HepG2 (cell line): ENCODE results near the gene ERLIN1. TPM values are rescaled to one million over a fixed set of nuclear protein-coding genes. Genes with fewer than 3 reads are reported as not detected.
A peak's percentile ranks its signal among the peaks of the same experiment; 100 is the strongest.

Experiments
- ATAC-seq: fragments of 200-7000 bp; cut with Tn5 transposase; 3 replicates; pipeline ENCODE4 v1.9.1; 2020; ENCODE audit warnings: mild to moderate bottlenecking, moderate library complexity
- BruUV-seq: library from RNA; stranded (reverse); fragments of 400-500 nt; replicated peaks from 2 replicates; lab custom pipeline; 2021; lab: Mats Ljungman, UMichigan
- CTCF ChIA-PET: fragments of 300-600 bp; formaldehyde crosslinking; extraction: SDS; loops from one replicate; lab custom pipeline; 2021; ENCODE audit warnings: low total read pairs, inconsistent platforms, low intra/inter-chr PET ratio; lab: Yijun Ruan, JAX
- POLR2A ChIA-PET: fragments of 350-600 bp; sonication (Branson Sonifier 250); formaldehyde crosslinking; loops from one replicate; lab custom pipeline; 2020; ENCODE audit warnings: antibody characterized with exemption, inconsistent platforms; lab: Yijun Ruan, JAX
- DNase-seq: peaks from one replicate; pipeline ENCODE4 v3.0.0-alpha.2; 2015; ENCODE audit warnings: low spot score
- FAIRE-seq: peaks from 3 replicates; lab custom pipeline; 2011; peaks lifted over from hg19 to GRCh38; lab: Jason Lieb, UNC
- H2AFZ ChIP-seq: one replicate; pipeline ENCODE4 v1.6.1; 2011; ENCODE audit warnings: low read length, inconsistent platforms
- H3K27ac ChIP-seq: fragments of 300-600 bp; 3 replicates; pipeline ENCODE4 v1.8.0; 2011; ENCODE audit warnings: mixed run types, mild to moderate bottlenecking, mixed read lengths, low read length, inconsistent platforms; ENCODE audit not compliant: insufficient read depth; ENCODE audit errors: extremely low read length
- H3K27me3 ChIP-seq, 2 experiments: fragments of 200-600 bp in 1 of 2; 2 replicates in 1 of 2; 3 replicates in 1 of 2; pipeline versions ENCODE4 v1.6.0 to v1.8.0; 2011; ENCODE audit warnings: low read length in 2 of 2, mild to moderate bottlenecking in 2 of 2, moderate library complexity in 2 of 2, inconsistent platforms in 1 of 2; ENCODE audit not compliant: insufficient read depth in 2 of 2, control insufficient read depth in 1 of 2
- H3K36me3 ChIP-seq, 2 experiments: fragments of 200-600 bp in 1 of 2; replicated peaks in 1 of 2; 2 replicates in 1 of 2; 3 replicates in 1 of 2; pipeline versions ENCODE4 v1.5.1 to v1.8.0; 2011; ENCODE audit warnings: low read length in 2 of 2, inconsistent platforms in 1 of 2; ENCODE audit not compliant: insufficient read depth in 2 of 2, control insufficient read depth in 1 of 2
- H3K4me1 ChIP-seq: 2 replicates; pipeline ENCODE4 v1.5.1; 2012; ENCODE audit warnings: low read length, inconsistent platforms; ENCODE audit not compliant: insufficient read depth
- H3K4me2 ChIP-seq: 2 replicates; pipeline ENCODE4 v1.6.0; 2011; ENCODE audit warnings: low read depth, low read length, inconsistent platforms
- H3K4me3 ChIP-seq, 3 experiments: fragments of 200-600 bp in 1 of 3; sonication (generic), shearing (Covaris generic) in 1 of 3; replicated peaks in 1 of 3; 2 replicates each; pipeline ENCODE4 v1.5.1; 2011 to 2016; ENCODE audit warnings: low read length in 3 of 3, inconsistent platforms in 2 of 3, low read depth in 2 of 3, mild to moderate bottlenecking in 2 of 3, control low read depth in 1 of 3, mixed read lengths in 1 of 3; ENCODE audit not compliant: insufficient read depth in 1 of 3
- H3K79me2 ChIP-seq: one replicate; pipeline ENCODE4 v1.6.1; 2011; ENCODE audit warnings: low read length, inconsistent platforms; ENCODE audit not compliant: insufficient read depth
- H3K9ac ChIP-seq: 2 replicates; pipeline ENCODE4 v1.6.0; 2011; ENCODE audit warnings: mild to moderate bottlenecking, low read depth, low read length, inconsistent platforms; ENCODE audit not compliant: insufficient read depth
- H3K9me3 ChIP-seq: 2 replicates; pipeline ENCODE4 v1.5.1; 2012; ENCODE audit warnings: mild to moderate bottlenecking, low read length
- H4K20me1 ChIP-seq: 2 replicates; pipeline ENCODE4 v1.6.0; 2011; ENCODE audit warnings: inconsistent platforms, mild to moderate bottlenecking, low read length, moderate library complexity; ENCODE audit not compliant: insufficient read depth
- ASH2L ChIP-seq: fragments of 300-600, 200-600 bp; sonication (generic); IDR thresholded peaks from 2 replicates; pipeline ENCODE4 v1.7.0; 2017; ENCODE audit warnings: low read depth, mild to moderate bottlenecking, moderate library complexity, mixed read lengths, low read length; ENCODE audit not compliant: insufficient read length
- CBX1 ChIP-seq: IDR thresholded peaks from one replicate; pipeline ENCODE4 v1.6.1; 2016; ENCODE audit warnings: antibody characterized with exemption, low read depth
- CENPBD1 ChIP-seq: sonication (generic); formaldehyde crosslinking; IDR thresholded peaks from 2 replicates; pipeline ENCODE4 v1.8.0; 2022; ENCODE audit warnings: missing genetic modification reagents, low read depth, mild to moderate bottlenecking, borderline replicate concordance
- FOXM1 ChIP-seq: sonication (generic); formaldehyde crosslinking; IDR thresholded peaks from 2 replicates; pipeline ENCODE4 v1.5.0; 2020; ENCODE audit warnings: missing genetic modification reagents
- GATA4 ChIP-seq: sonication (generic); IDR thresholded peaks from 2 replicates; pipeline ENCODE4 v1.6.1; 2016; ENCODE audit warnings: antibody characterized with exemption, low read depth, borderline replicate concordance
- HNF4G ChIP-seq, 2 experiments: sonication (generic) in 1 of 2; formaldehyde crosslinking in 1 of 2; IDR thresholded peaks; 2 replicates each; pipeline versions ENCODE4 v1.4.0 to v1.6.1; 2011 to 2020; ENCODE audit warnings: borderline replicate concordance in 2 of 2, low read depth in 2 of 2, mild to moderate bottlenecking in 2 of 2, low read length in 1 of 2, missing genetic modification reagents in 1 of 2, moderate library complexity in 1 of 2
- KLF6 ChIP-seq: IDR thresholded peaks from 2 replicates; pipeline ENCODE4 v1.8.0; 2016; ENCODE audit warnings: missing biosample characterization, missing genetic modification reagents
- SOX5 ChIP-seq: IDR thresholded peaks from 2 replicates; pipeline ENCODE4 v1.6.1; 2016; ENCODE audit warnings: borderline replicate concordance
- TCF12 ChIP-seq, 2 experiments: fragments of 450-650 bp in 1 of 2; sonication (generic) in 1 of 2; formaldehyde crosslinking in 1 of 2; IDR thresholded peaks; 2 replicates each; pipeline versions ENCODE4 v1.6.1 to v1.8.0; 2017 to 2022; ENCODE audit warnings: antibody characterized with exemption in 1 of 2, mild to moderate bottlenecking in 1 of 2, missing genetic modification reagents in 1 of 2, moderate library complexity in 1 of 2
- ZNF101 ChIP-seq: sonication (generic); formaldehyde crosslinking; IDR thresholded peaks from 2 replicates; pipeline ENCODE4 v1.4.0; 2020; ENCODE audit warnings: mild to moderate bottlenecking, low read depth, missing genetic modification reagents, borderline replicate concordance
- ZNF207 ChIP-seq: fragments of 450-650 bp; IDR thresholded peaks from 2 replicates; pipeline ENCODE4 v1.6.1; 2016; ENCODE audit warnings: antibody characterized with exemption, borderline replicate concordance
- ZNF83 ChIP-seq: sonication (generic); formaldehyde crosslinking; IDR thresholded peaks from 2 replicates; pipeline ENCODE4 v1.4.0; 2020; ENCODE audit warnings: missing genetic modification reagents, mild to moderate bottlenecking, borderline replicate concordance
- ZNF850 ChIP-seq: sonication (generic); formaldehyde crosslinking; conservative IDR thresholded peaks from 2 replicates; pipeline ENCODE4 v1.9.0; 2021; ENCODE audit warnings: mild to moderate bottlenecking, missing genetic modification reagents
- ZXDC ChIP-seq: sonication (generic); formaldehyde crosslinking; IDR thresholded peaks from 2 replicates; pipeline ENCODE4 v1.5.0; 2020; ENCODE audit warnings: mild to moderate bottlenecking, missing genetic modification reagents
- WGBS: methylation state at CpG from one replicate; pipeline ENCODE4 v1.1.6; 2017; ENCODE audit warnings: low lambda C conversion rate; 5-methylcytosine and 5-hydroxymethylcytosine counted together
- in situ Hi-C: cut with HindIII; loops from 2 replicates; pipeline ENCODE4 v1.10.0; 2017; ENCODE audit warnings: low pct_unique_long_range_greater_than_20kb; ENCODE audit not compliant: extremely low pct_ligation_motif_present
- intact Hi-C: fragments of 100-400 bp; cut with micrococcal nuclease; formaldehyde crosslinking; loops from one replicate; pipeline ENCODE4 v1.10.0; 2022; ENCODE audit not compliant: unreplicated experiment
- polyA plus RNA-seq, 8 experiments: library from polyadenylated mRNA; depleted of rRNA in 3 of 8; stranded (reverse) in 7 of 8; unstranded in 1 of 8; fragments of >200 nt; fragmentation: Illumina TruSeq in 4 of 8; extraction: Trizol in 4 of 8; gene quantifications; 2 replicates each; pipeline versions ENCODE4 v1.2.1 to v1.2.3, GENCODE V29; 2011 to 2016; ENCODE audit warnings: low read depth in 4 of 8, missing spikeins in 1 of 8, mixed read lengths in 1 of 8; ENCODE audit not compliant: insufficient read depth in 1 of 8
- total RNA-seq, 5 experiments: library from RNA; depleted of rRNA; stranded (reverse); fragments of >200 nt; fragmentation: Illumina TruSeq; extraction: Trizol; gene quantifications; 2 replicates each; pipeline ENCODE4 v1.2.3, GENCODE V29; 2016; ENCODE audit warnings: low read depth in 1 of 5

ERLIN1 gene
- total and polyA plus RNA-seq, 2 of the 13 experiments (the other 11 are each of a cell fraction or from before 2014, with no cell fraction given) = 56.8 to 69.3 TPM

- H3K4me1 ChIP-seq = peaks cover 13% of the 10 kb centered on the region; the same call in 1 of the 2 replicates
- no peak overlapping the region for H2AFZ ChIP-seq
- intact Hi-C loops = no loop called here
- H3K9ac ChIP-seq = no peak overlapping the region
- CTCF ChIA-PET = no interaction called here
- ATAC-seq (peak; percentile 62), FAIRE-seq (no peak), DNase-seq (no peak)
- H3K36me3 ChIP-seq = peaks cover 10 to 20% of the 10 kb centered on the region in 2 experiments; a peak in 4 of 5 replicates
- WGBS = 11% methylated on average over 2 of the region's 2 CpGs
- in situ Hi-C loops = no loop called here
- H4K20me1 ChIP-seq = no peaks in the 10 kb centered on the region
- H3K4me3 ChIP-seq = no peak overlapping the region
- H3K27ac ChIP-seq = no peak overlapping the region
- POLR2A ChIA-PET = no interaction called here
- no peaks in the 10 kb centered on the region; a peak in 1 of 5 replicates for H3K27me3 ChIP-seq
- no TSS peak for BruUV-seq
- H3K9me3 ChIP-seq = no peaks in the 10 kb centered on the region
- no peak for TF ChIP-seq SOX5
- TF ChIP-seq CBX1 = no peak
- TF ChIP-seq KLF6 = no peak
- TF ChIP-seq ZNF101 (CRISPR knock-in tag) = no peak
- TF ChIP-seq ZXDC (CRISPR knock-in tag) = no peak
- no peak for TF ChIP-seq GATA4
- TF ChIP-seq ZNF850 = no peak
- TF ChIP-seq HNF4G (IDR thresholded peaks at IDR 0.05; ENCODE audit: borderline replicate concordance, low read depth, low read length) = no peak
- no peak for TF ChIP-seq HNF4G (CRISPR knock-in tag; IDR thresholded peaks at IDR 0.05; ENCODE audit: borderline replicate concordance, low read depth)
- TF ChIP-seq ZNF207 = no peak
- no peak for TF ChIP-seq ASH2L
- TF ChIP-seq FOXM1 (CRISPR knock-in tag) = no peak
- no peak for TF ChIP-seq TCF12 (IDR thresholded peaks at IDR 0.05)
- TF ChIP-seq TCF12 (CRISPR knock-in tag; IDR thresholded peaks at IDR 0.05) = no peak
- no peak for TF ChIP-seq CENPBD1 (CRISPR knock-in tag)
- no peak for TF ChIP-seq ZNF83 (CRISPR knock-in tag)
- H3K79me2 ChIP-seq = no peaks in the 10 kb centered on the region
- H3K4me2 ChIP-seq = no peak overlapping the region
Observed at GRCh38 chr10:100146875-100147650, 38.8 kb downstream of the ERLIN1 start.
